Measurements from ENCODE around the gene PSD4. TPM values are rescaled to one million over a fixed set of nuclear protein-coding genes. Genes with fewer than 3 reads are reported as not detected.

PSD4 gene
- total RNA-seq, 1 experiment from 2014 or later: 2.5 TPM

- DNase-seq (ENCODE audit: low read depth): no peak
Observed at GRCh38 chr2:113167962-113168340, 5.8 kb upstream of the PSD4 start.

- DNase-seq (ENCODE audit: low read depth): no peak
Observed at GRCh38 chr2:113169002-113169530, 4.7 kb upstream of the PSD4 start.

- no peak for DNase-seq (ENCODE audit: low read depth)
Observed at GRCh38 chr2:113169586-113169985, 4.2 kb upstream of the PSD4 start.

- DNase-seq (ENCODE audit: low read depth): no peak
Observed at GRCh38 chr2:113171334-113172075, 2.3 kb upstream of the PSD4 start.

- DNase-seq (ENCODE audit: low read depth): no peak
Observed at GRCh38 chr2:113172721-113173541, 840 bp upstream of the PSD4 start.

GRCh38 chr2:113174376-113174750 lies 592 bp downstream of the PSD4 start:
- no peak for DNase-seq (ENCODE audit: low read depth)

GRCh38 chr2:113175042-113175628 lies 1.4 kb downstream of the PSD4 start:
- DNase-seq (ENCODE audit: low read depth): peak; percentile 53

- no peak for DNase-seq (ENCODE audit: low read depth)
Observed at GRCh38 chr2:113175736-113176695, 2.2 kb downstream of the PSD4 start.

GRCh38 chr2:113176696-113177355 lies 3.1 kb downstream of the PSD4 start:
- no peak for DNase-seq (ENCODE audit: low read depth)

GRCh38 chr2:113178069-113178746 lies 4.4 kb downstream of the PSD4 start:
- DNase-seq (ENCODE audit: low read depth): no peak

GRCh38 chr2:113178891-113179290 lies 5.1 kb downstream of the PSD4 start:
- DNase-seq (ENCODE audit: low read depth): no peak

- DNase-seq (ENCODE audit: low read depth): no peak
Observed at GRCh38 chr2:113179446-113180045, 5.8 kb downstream of the PSD4 start.

GRCh38 chr2:113180131-113180946 lies 6.6 kb downstream of the PSD4 start:
- DNase-seq (ENCODE audit: low read depth): no peak

- DNase-seq (ENCODE audit: low read depth): peak; percentile 17
Observed at GRCh38 chr2:113181258-113182051, 7.7 kb downstream of the PSD4 start.

- no peak for DNase-seq (ENCODE audit: low read depth)
Observed at GRCh38 chr2:113182471-113183260, 8.9 kb downstream of the PSD4 start.

GRCh38 chr2:113183264-113183663 lies 9.5 kb downstream of the PSD4 start:
- no peak for DNase-seq (ENCODE audit: low read depth)

GRCh38 chr2:113183703-113184102 lies 9.9 kb downstream of the PSD4 start:
- DNase-seq (ENCODE audit: low read depth): no peak

Data from RPMI7951 (cell line).